ENCODE results near the gene FBXL13. TPM values are rescaled to one million over a fixed set of nuclear protein-coding genes. Genes with fewer than 3 reads are reported as not detected.

The FBXL13 gene
- total RNA-seq, 2 experiments from 2014 or later, result 0.32 to 0.83 TPM

DNA sequence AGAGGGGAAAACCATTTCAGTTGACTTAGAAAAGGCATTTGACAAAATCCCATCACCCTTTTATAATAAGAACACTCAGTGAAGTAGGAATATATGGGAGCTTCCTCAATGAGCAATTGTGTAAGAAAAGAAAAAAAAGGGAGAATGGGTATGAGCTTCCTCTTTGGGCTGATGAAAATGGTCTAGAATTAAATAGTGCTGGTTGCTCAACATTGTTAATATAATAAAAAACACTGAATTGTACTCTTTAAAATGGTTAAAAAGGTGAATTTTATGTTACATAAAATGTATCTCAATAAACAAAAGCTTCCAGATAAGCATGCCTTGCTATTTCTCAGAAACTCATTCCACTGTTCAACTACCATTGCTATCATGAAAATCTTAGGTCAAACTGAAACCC is 121.2 kb downstream of the FBXL13 start:
- H3K27me3 Mint-ChIP-seq, result peaks cover 4% of the 10 kb centered on the region

DNA sequence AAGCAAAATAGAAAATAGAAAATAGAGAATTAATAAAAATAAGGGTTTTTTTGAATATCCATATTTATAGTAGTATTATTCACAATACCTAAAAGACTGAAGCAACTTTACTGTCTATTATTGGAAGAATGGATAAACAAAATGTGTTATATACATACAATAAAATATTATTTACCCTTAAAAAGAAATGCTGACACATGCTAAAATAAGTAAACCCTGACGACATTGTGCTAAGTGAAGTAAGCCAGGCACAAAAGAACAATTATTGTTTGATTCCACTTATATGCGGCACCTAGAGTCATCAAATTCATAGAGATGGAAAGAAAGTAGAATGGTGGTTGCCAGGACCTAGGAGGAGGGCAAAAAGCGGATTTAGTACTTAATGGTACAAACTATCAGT is 122.8 kb downstream of the FBXL13 start:
- peaks cover 2% of the 10 kb centered on the region for H3K27me3 Mint-ChIP-seq
- no peak for ATAC-seq
- CTCF ChIA-PET, result no interaction called here

More for the DNA sequence above, 121.2 kb downstream of the FBXL13 start:
- POLR2A ChIA-PET, result no interaction called here
- ATAC-seq (no peak), DNase-seq (no peak)
- intact Hi-C loops (cut with DNase I, micrococcal nuclease), result no loop called here
- Mint-ChIP-seq H3K4me3 (no peak overlapping the region), H3K9me3 (ENCODE audit: low read depth) (peaks cover 17% of the 10 kb centered on the region), H3K36me3 (ENCODE audit: low read depth) (peaks cover 9% of the 10 kb centered on the region), H3K27ac (no peak overlapping the region), H3K4me1 (no peaks in the 10 kb centered on the region)
- CTCF ChIA-PET, result no interaction called here

GRCh38 chr7:102944241-102944640 is 130.4 kb downstream of the FBXL13 start:
- H3K9me3 Mint-ChIP-seq (ENCODE audit: low read depth), result no peaks in the 10 kb centered on the region
- H3K4me1 Mint-ChIP-seq, result no peaks in the 10 kb centered on the region
- intact Hi-C loops (cut with DNase I, micrococcal nuclease), result no loop called here
- no peak overlapping the region for H3K27ac Mint-ChIP-seq
- H3K4me3 Mint-ChIP-seq, result no peak overlapping the region
- no peaks in the 10 kb centered on the region for H3K36me3 Mint-ChIP-seq (ENCODE audit: low read depth)
- ATAC-seq (no peak), DNase-seq (no peak)
- CTCF ChIA-PET, result no interaction called here
- POLR2A ChIA-PET, result no interaction called here
- H3K27me3 Mint-ChIP-seq, result no peaks in the 10 kb centered on the region

More for the DNA sequence above, 122.8 kb downstream of the FBXL13 start:
- Mint-ChIP-seq H3K4me1 (no peaks in the 10 kb centered on the region), H3K4me3 (no peak overlapping the region), H3K9me3 (ENCODE audit: low read depth) (peaks cover 15% of the 10 kb centered on the region), H3K36me3 (ENCODE audit: low read depth) (peaks cover 8% of the 10 kb centered on the region), H3K27ac (no peak overlapping the region)
- intact Hi-C loops (cut with DNase I, micrococcal nuclease), result no loop called here
- POLR2A ChIA-PET, result no interaction called here
- no peak for DNase-seq

GRCh38 chr7:102943423-102944169 is 131.0 kb downstream of the FBXL13 start:
- no peaks in the 10 kb centered on the region for H3K27me3 Mint-ChIP-seq
- H3K4me3 Mint-ChIP-seq, result no peak overlapping the region
- no peaks in the 10 kb centered on the region for H3K36me3 Mint-ChIP-seq (ENCODE audit: low read depth)
- CTCF ChIA-PET, result interaction anchor here (0.6 kb wide), 1 partner anchor 9 kb away, joined by 3 read pairs; no protein-coding TSS in a partner anchor
- ATAC-seq (no peak), DNase-seq (no peak)
- no peak overlapping the region for H3K27ac Mint-ChIP-seq
- no peaks in the 10 kb centered on the region for H3K9me3 Mint-ChIP-seq (ENCODE audit: low read depth)
- H3K4me1 Mint-ChIP-seq, result no peaks in the 10 kb centered on the region
- intact Hi-C loops (cut with DNase I, micrococcal nuclease), result no loop called here
- POLR2A ChIA-PET, result no interaction called here

DNA sequence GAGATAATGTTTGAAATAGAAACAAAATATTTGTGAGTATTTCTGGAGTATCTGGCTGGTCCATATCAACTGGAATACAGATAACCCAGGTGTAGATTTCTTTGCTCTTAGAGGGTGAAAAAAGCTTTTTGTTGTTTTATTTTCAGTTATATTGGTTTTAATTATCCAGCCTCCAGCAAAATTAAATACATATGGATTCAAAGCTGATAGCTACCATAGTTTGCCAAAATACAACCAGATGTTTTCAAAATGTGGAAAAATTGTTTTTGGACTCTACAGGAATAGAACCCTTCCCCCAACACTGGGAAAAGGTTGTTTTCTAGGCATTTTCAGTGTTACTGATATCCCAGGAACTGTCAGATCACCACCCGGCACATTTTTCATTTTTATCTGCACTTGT is 131.7 kb downstream of the FBXL13 start:
- intact Hi-C loops (cut with DNase I, micrococcal nuclease), result no loop called here
- no peak overlapping the region for H3K4me3 Mint-ChIP-seq
- ATAC-seq (no peak), DNase-seq (no peak)
- no peaks in the 10 kb centered on the region for H3K27me3 Mint-ChIP-seq
- H3K9me3 Mint-ChIP-seq (ENCODE audit: low read depth), result no peaks in the 10 kb centered on the region
- H3K4me1 Mint-ChIP-seq, result no peaks in the 10 kb centered on the region
- POLR2A ChIA-PET, result no interaction called here
- no peaks in the 10 kb centered on the region for H3K36me3 Mint-ChIP-seq (ENCODE audit: low read depth)
- H3K27ac Mint-ChIP-seq, result no peak overlapping the region
- CTCF ChIA-PET, result interaction anchor here (0.6 kb wide), 1 partner anchor 10 kb away, joined by 3 read pairs; no protein-coding TSS in a partner anchor

- ChIA-PET CTCF (no interaction called here), POLR2A (no interaction called here)
- Mint-ChIP-seq H3K27me3 (no peaks in the 10 kb centered on the region), H3K9me3 (ENCODE audit: low read depth) (no peaks in the 10 kb centered on the region), H3K27ac (no peak overlapping the region), H3K4me1 (no peaks in the 10 kb centered on the region), H3K36me3 (ENCODE audit: low read depth) (no peaks in the 10 kb centered on the region), H3K4me3 (no peak overlapping the region)
- ATAC-seq (no peak), DNase-seq (no peak)
- intact Hi-C loops (cut with DNase I, micrococcal nuclease), result no loop called here
These were observed 132.3 kb downstream of the FBXL13 start for GRCh38 chr7:102942181-102942866.

DNA sequence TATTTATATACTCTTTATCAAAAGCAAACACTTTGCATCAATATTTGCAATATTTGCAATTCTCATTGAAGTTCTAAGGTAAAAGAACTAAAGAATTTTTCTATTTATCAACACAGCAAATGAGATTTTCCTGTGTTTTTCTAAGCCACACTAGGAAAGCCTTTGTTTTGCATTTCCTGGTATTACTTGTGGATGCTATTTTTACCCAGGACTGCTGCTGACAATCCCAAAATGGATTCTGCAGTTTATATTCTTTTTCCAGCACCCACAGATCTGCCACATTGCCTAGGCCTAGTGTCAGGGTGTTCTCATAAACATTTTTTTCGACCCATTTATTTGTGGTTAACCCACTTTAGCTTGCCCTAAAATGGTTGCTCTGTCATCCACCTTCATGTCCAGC is 135.9 kb downstream of the FBXL13 start:
- Mint-ChIP-seq H3K4me1 (no peaks in the 10 kb centered on the region), H3K4me3 (no peak overlapping the region), H3K9me3 (ENCODE audit: low read depth) (no peaks in the 10 kb centered on the region), H3K27ac (no peak overlapping the region), H3K27me3 (no peaks in the 10 kb centered on the region), H3K36me3 (ENCODE audit: low read depth) (no peaks in the 10 kb centered on the region)
- no peak for DNase-seq
- ChIA-PET CTCF (interaction anchor here (0.9 kb wide), 1 partner anchor 56 kb away, joined by 3 read pairs; no protein-coding TSS in a partner anchor), POLR2A (no interaction called here)
- no peak for ATAC-seq
- intact Hi-C loops (cut with DNase I, micrococcal nuclease), result no loop called here

DNA sequence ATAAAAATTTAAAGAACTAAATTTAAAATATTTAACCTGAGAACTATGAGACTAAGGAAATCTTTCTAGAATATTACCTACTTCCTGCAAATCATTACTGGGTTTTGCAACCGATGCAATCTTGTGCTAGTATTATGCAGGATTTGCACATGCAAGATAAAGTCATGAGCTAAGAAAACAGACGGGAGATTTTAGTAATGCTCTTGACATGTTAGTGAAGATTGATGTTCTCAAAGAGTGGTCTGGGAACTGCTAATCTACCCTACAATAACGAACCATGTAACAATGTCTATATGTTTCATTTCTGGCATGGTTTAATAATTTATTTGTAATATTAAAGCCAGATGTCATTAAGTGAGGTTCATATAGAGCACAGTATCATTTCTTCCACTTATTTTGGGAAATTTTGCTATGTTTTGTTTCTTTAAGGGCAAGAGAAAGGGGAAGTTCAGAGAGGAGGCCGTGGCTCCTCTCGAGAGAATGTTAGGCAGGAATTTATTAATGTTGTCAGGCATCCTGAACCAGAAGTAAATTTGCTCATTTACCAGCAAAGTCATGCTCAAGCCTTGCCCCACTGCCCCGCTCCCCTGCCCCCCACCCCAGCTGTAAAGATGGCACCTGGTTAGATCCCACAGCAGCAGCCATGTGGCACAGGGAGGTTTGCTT is 139.0 kb downstream of the FBXL13 start:
- DNase-seq (no peak), ATAC-seq (no peak)
- no peaks in the 10 kb centered on the region for H3K9me3 Mint-ChIP-seq (ENCODE audit: low read depth)
- H3K4me3 Mint-ChIP-seq, result no peak overlapping the region
- H3K36me3 Mint-ChIP-seq (ENCODE audit: low read depth), result no peaks in the 10 kb centered on the region
- no peaks in the 10 kb centered on the region for H3K4me1 Mint-ChIP-seq
- H3K27ac Mint-ChIP-seq, result no peak overlapping the region
- H3K27me3 Mint-ChIP-seq, result no peaks in the 10 kb centered on the region
- intact Hi-C loops (cut with DNase I, micrococcal nuclease), result no loop called here
- POLR2A ChIA-PET, result no interaction called here
- CTCF ChIA-PET, result interaction anchor here (1.0 to 1.2 kb wide), 2 partner anchors 9 to 130 kb away, joined by 3 read pairs; no protein-coding TSS in a partner anchor

DNA sequence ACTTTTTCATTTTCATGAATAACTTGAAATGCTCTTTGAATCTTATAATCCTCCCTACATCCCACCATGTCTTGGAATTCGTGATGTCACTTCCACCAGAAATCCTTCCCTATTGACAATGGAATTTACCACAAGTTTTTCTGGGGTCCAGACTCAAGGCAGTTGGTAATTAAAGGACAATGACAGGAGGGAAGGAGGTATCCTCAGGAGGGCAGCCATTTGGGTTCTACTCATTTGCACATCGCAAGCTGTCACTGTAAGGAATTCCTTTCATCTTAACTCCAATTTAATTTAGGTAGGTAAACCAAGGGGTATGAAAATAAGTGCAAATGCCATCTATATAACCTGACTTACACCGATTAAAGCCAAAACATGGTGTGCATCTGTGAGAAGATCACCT is 139.9 kb downstream of the FBXL13 start:
- ChIA-PET POLR2A (no interaction called here), CTCF (no interaction called here)
- Mint-ChIP-seq H3K4me1 (no peaks in the 10 kb centered on the region), H3K36me3 (ENCODE audit: low read depth) (no peaks in the 10 kb centered on the region), H3K9me3 (ENCODE audit: low read depth) (no peaks in the 10 kb centered on the region), H3K27ac (no peak overlapping the region), H3K27me3 (no peaks in the 10 kb centered on the region), H3K4me3 (no peak overlapping the region)
- no peak for ATAC-seq
- DNase-seq, result no peak
- intact Hi-C loops (cut with DNase I, micrococcal nuclease), result no loop called here

GRCh38 chr7:102934239-102934638 is 140.4 kb downstream of the FBXL13 start:
- no peak overlapping the region for H3K27ac Mint-ChIP-seq
- no peak for DNase-seq
- H3K4me1 Mint-ChIP-seq, result no peaks in the 10 kb centered on the region
- no peaks in the 10 kb centered on the region for H3K27me3 Mint-ChIP-seq
- intact Hi-C loops (cut with DNase I, micrococcal nuclease), result no loop called here
- H3K9me3 Mint-ChIP-seq (ENCODE audit: low read depth), result no peaks in the 10 kb centered on the region
- CTCF ChIA-PET, result no interaction called here
- no peak for ATAC-seq
- POLR2A ChIA-PET, result no interaction called here
- no peaks in the 10 kb centered on the region for H3K36me3 Mint-ChIP-seq (ENCODE audit: low read depth)
- H3K4me3 Mint-ChIP-seq, result no peak overlapping the region

- ATAC-seq, result no peak
- Mint-ChIP-seq H3K4me1 (no peaks in the 10 kb centered on the region), H3K27me3 (no peaks in the 10 kb centered on the region), H3K4me3 (no peak overlapping the region), H3K27ac (no peak overlapping the region), H3K36me3 (ENCODE audit: low read depth) (no peaks in the 10 kb centered on the region), H3K9me3 (ENCODE audit: low read depth) (no peaks in the 10 kb centered on the region)
- no peak for DNase-seq
- POLR2A ChIA-PET, result no interaction called here
- intact Hi-C loops (cut with DNase I, micrococcal nuclease), result no loop called here
- CTCF ChIA-PET, result no interaction called here
These were observed 140.8 kb downstream of the FBXL13 start for GRCh38 chr7:102933763-102934162.

DNA sequence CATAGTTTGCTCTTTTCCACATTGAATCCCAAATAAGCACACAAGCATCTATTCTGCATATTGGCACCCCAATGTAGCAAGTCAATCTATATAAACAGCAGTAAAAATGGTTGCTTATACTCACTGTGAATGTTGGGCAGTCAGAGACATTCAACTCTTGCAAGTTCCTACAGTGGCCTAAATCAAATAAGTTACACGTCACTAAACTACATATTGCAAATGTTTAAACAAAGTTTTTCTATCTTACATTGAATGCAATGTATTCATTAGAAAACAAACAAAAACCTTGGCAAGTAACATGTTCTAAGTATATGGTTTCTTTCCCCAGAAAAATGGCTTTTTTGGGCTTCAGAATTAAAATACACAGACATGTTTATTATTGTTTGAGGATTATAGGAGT is 142.8 kb downstream of the FBXL13 start:
- CTCF ChIA-PET, result no interaction called here
- no peak overlapping the region for H3K4me3 Mint-ChIP-seq
- no peaks in the 10 kb centered on the region for H3K36me3 Mint-ChIP-seq (ENCODE audit: low read depth)
- intact Hi-C loops (cut with DNase I, micrococcal nuclease), result no loop called here
- no peaks in the 10 kb centered on the region for H3K9me3 Mint-ChIP-seq (ENCODE audit: low read depth)
- H3K27ac Mint-ChIP-seq, result no peak overlapping the region
- POLR2A ChIA-PET, result no interaction called here
- ATAC-seq (no peak), DNase-seq (no peak)
- H3K27me3 Mint-ChIP-seq, result no peaks in the 10 kb centered on the region
- no peaks in the 10 kb centered on the region for H3K4me1 Mint-ChIP-seq
